Neural progenitor cell (in vitro differentiated cells): Measurements from ENCODE around the gene LCE1C. TPM values are rescaled to one million over a fixed set of nuclear protein-coding genes. Genes with fewer than 3 reads are reported as not detected.

ENCODE experiments used
- DNase-seq: peaks from one replicate; pipeline ENCODE4 v3.0.0-alpha.2; 2016; ENCODE audit warnings: low spot score
- H2AFZ ChIP-seq: fragments of 200-600 bp; sonication (generic); replicated peaks from 2 replicates; pipeline ENCODE4 v1.6.1; 2016; ENCODE audit warnings: antibody characterized with exemption
- H3F3A ChIP-seq: fragments of 200-600 bp; sonication (generic); 2 replicates; pipeline ENCODE4 v1.6.1; 2016; ENCODE audit warnings: antibody characterized with exemption, low read depth
- H3K27ac ChIP-seq: fragments of 200-600 bp; sonication (generic); 2 replicates; pipeline ENCODE4 v1.5.1; 2016; ENCODE audit warnings: mild to moderate bottlenecking
- H3K27me3 ChIP-seq: fragments of 200-600 bp; sonication (generic); 2 replicates; pipeline ENCODE4 v1.6.1; 2016; ENCODE audit warnings: mild to moderate bottlenecking, moderate library complexity
- H3K36me3 ChIP-seq: fragments of 200-600 bp; sonication (generic); 2 replicates; pipeline ENCODE4 v1.5.1; 2016
- H3K4me1 ChIP-seq: fragments of 200-600 bp; sonication (generic); 2 replicates; pipeline ENCODE4 v1.6.1; 2016; ENCODE audit warnings: mixed run types
- H3K4me2 ChIP-seq: fragments of 200-600 bp; sonication (generic); 2 replicates; pipeline ENCODE4 v1.6.1; 2016
- H3K4me3 ChIP-seq: fragments of 200-600 bp; sonication (generic); 2 replicates; pipeline ENCODE4 v1.5.1; 2016
- H3K79me2 ChIP-seq: fragments of 200-600 bp; sonication (generic); 2 replicates; pipeline ENCODE4 v1.6.1; 2016; ENCODE audit warnings: low read depth
- H3K9ac ChIP-seq: fragments of 200-600 bp; sonication (generic); 2 replicates; pipeline ENCODE4 v1.6.1; 2016
- H3K9me3 ChIP-seq: fragments of 200-600 bp; sonication (generic); 2 replicates; pipeline ENCODE4 v1.5.1; 2016; ENCODE audit warnings: low read depth
- H4K20me1 ChIP-seq: fragments of 200-600 bp; sonication (generic); 2 replicates; pipeline ENCODE4 v1.6.1; 2016; ENCODE audit warnings: low read depth
- H3K27ac Mint-ChIP-seq: 3 replicates; pipeline ENCODE4 v1.8.0; 2021; ENCODE audit warnings: mixed read lengths
- H3K27me3 Mint-ChIP-seq: 2 replicates; pipeline ENCODE4 v1.8.0; 2022; ENCODE audit warnings: low read depth, mild to moderate bottlenecking, inconsistent platforms, moderate library complexity, mixed read lengths; ENCODE audit not compliant: insufficient read depth
- H3K36me3 Mint-ChIP-seq: 3 replicates; pipeline ENCODE4 v1.8.0; 2021; ENCODE audit warnings: mixed read lengths
- H3K4me1 Mint-ChIP-seq: 3 replicates; pipeline ENCODE4 v1.8.0; 2021; ENCODE audit warnings: mixed read lengths
- H3K4me3 Mint-ChIP-seq: 3 replicates; pipeline ENCODE4 v1.8.0; 2021; ENCODE audit warnings: mild to moderate bottlenecking, moderate library complexity, mixed read lengths
- H3K9me3 Mint-ChIP-seq: 3 replicates; pipeline ENCODE4 v1.8.0; 2020; ENCODE audit warnings: mixed read lengths
- EZH2 ChIP-seq: fragments of 200-600 bp; sonication (generic); IDR thresholded peaks from 2 replicates; pipeline ENCODE4 v1.6.1; 2017; ENCODE audit warnings: antibody characterized with exemption, mild to moderate bottlenecking, moderate library complexity
- EZH2phosphoT487 ChIP-seq: fragments of 200-600 bp; sonication (generic); IDR thresholded peaks from 2 replicates; pipeline ENCODE4 v1.6.1; 2017; ENCODE audit warnings: antibody characterized with exemption
- total RNA-seq: library from RNA; depleted of rRNA; stranded (reverse); fragments of >200 nt; gene quantifications from 2 replicates; pipeline ENCODE4 v1.2.3, GENCODE V29; 2015; ENCODE audit warnings: low replicate concordance
- TF ChIP-seq, protein P1 (sequence below): fragments of 200-600 bp; sonication (generic); IDR thresholded peaks from 2 replicates; pipeline ENCODE4 v1.5.1; 2017; ENCODE audit warnings: antibody characterized with exemption, mild to moderate bottlenecking

Gene LCE1C
- total RNA-seq, 1 donor from 2014 or later, result not detected

GRCh38 chr1:152811050-152811449, 4.6 kb upstream of the LCE1C start:
- Histone ChIP-seq H3K4me2 (no peak overlapping the region), H4K20me1 (no peaks in the 10 kb centered on the region), H3K4me1 (no peaks in the 10 kb centered on the region), H3K79me2 (no peaks in the 10 kb centered on the region), H3K27me3 (no peaks in the 10 kb centered on the region), H3K9ac (no peak overlapping the region), H3K9me3 (peaks cover 39% of the 10 kb centered on the region), H3K4me3 (no peak overlapping the region), H3F3A (no peaks in the 10 kb centered on the region), H2AFZ (no peak overlapping the region), H3K36me3 (no peaks in the 10 kb centered on the region), H3K27ac (no peak overlapping the region)
- TF ChIP-seq EZH2, result no peak
- TF ChIP-seq, protein P1, sequence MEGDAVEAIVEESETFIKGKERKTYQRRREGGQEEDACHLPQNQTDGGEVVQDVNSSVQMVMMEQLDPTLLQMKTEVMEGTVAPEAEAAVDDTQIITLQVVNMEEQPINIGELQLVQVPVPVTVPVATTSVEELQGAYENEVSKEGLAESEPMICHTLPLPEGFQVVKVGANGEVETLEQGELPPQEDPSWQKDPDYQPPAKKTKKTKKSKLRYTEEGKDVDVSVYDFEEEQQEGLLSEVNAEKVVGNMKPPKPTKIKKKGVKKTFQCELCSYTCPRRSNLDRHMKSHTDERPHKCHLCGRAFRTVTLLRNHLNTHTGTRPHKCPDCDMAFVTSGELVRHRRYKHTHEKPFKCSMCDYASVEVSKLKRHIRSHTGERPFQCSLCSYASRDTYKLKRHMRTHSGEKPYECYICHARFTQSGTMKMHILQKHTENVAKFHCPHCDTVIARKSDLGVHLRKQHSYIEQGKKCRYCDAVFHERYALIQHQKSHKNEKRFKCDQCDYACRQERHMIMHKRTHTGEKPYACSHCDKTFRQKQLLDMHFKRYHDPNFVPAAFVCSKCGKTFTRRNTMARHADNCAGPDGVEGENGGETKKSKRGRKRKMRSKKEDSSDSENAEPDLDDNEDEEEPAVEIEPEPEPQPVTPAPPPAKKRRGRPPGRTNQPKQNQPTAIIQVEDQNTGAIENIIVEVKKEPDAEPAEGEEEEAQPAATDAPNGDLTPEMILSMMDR, result no peak
- no peak for TF ChIP-seq EZH2phosphoT487
- H3K4me3 Mint-ChIP-seq, result no peak overlapping the region
- peaks cover 12% of the 10 kb centered on the region for H3K9me3 Mint-ChIP-seq
- no peak overlapping the region for H3K27ac Mint-ChIP-seq
- peaks cover 3% of the 10 kb centered on the region for H3K27me3 Mint-ChIP-seq
- no peak for DNase-seq
- no peaks in the 10 kb centered on the region for H3K36me3 Mint-ChIP-seq
- no peaks in the 10 kb centered on the region for H3K4me1 Mint-ChIP-seq

GRCh38 chr1:152801333-152801732, 5.1 kb downstream of the LCE1C start:
- H3K36me3 Mint-ChIP-seq, result no peaks in the 10 kb centered on the region
- no peaks in the 10 kb centered on the region for H4K20me1 ChIP-seq
- H3K9ac ChIP-seq, result no peak overlapping the region
- H3F3A ChIP-seq, result no peaks in the 10 kb centered on the region
- H3K9me3 ChIP-seq, result peaks cover 40% of the 10 kb centered on the region
- peaks cover 16% of the 10 kb centered on the region for H3K9me3 Mint-ChIP-seq
- no peak for DNase-seq
- no peak overlapping the region for H3K4me3 ChIP-seq
- no peak overlapping the region for H2AFZ ChIP-seq
- no peaks in the 10 kb centered on the region for H3K79me2 ChIP-seq
- no peak overlapping the region for H3K4me3 Mint-ChIP-seq
- no peak overlapping the region for H3K27ac ChIP-seq
- no peaks in the 10 kb centered on the region for H3K27me3 ChIP-seq
- H3K36me3 ChIP-seq, result no peaks in the 10 kb centered on the region
- H3K4me1 Mint-ChIP-seq, result no peaks in the 10 kb centered on the region
- no peak overlapping the region for H3K4me2 ChIP-seq
- H3K27ac Mint-ChIP-seq, result no peak overlapping the region
- TF ChIP-seq EZH2phosphoT487, result no peak
- TF ChIP-seq, protein P1, result no peak
- no peak for TF ChIP-seq EZH2
- no peaks in the 10 kb centered on the region for H3K4me1 ChIP-seq
- H3K27me3 Mint-ChIP-seq, result no peaks in the 10 kb centered on the region

DNA sequence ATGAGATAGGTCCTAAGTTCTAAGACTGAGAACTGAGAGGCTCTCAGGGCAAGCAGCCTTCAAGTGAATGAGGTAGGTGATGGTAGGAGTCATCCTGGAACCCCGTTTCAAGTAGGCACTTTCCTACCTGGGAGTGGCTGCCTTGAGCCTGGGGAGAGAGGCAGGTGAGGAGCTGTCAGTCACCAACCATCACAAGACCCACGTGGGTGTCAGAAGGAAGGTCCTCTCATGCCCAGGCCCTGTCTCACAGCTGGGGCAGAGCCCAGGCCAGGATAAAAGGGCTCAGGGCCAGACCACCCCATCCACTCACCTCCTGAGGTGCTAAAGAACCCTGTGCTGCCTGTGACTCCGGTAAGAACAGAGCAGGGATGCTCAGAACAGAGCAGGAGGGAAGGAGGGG, 10.0 kb downstream of the LCE1C start, which contains the start of gene LCE1D:
TSS of gene LCE1D (plus strand) at position 301 of the 400 bp plus-strand sequence. CDS start 1,074 bp downstream, outside the sequence.
- no peaks in the 10 kb centered on the region for H3K79me2 ChIP-seq
- no peaks in the 10 kb centered on the region for H3K4me1 Mint-ChIP-seq
- H3K27ac ChIP-seq, result no peak within 1 kb of the TSS
- H3K36me3 ChIP-seq, result no peaks in the 10 kb centered on the region
- no peak within 1 kb of the TSS for H3K4me3 ChIP-seq
- no peaks in the 10 kb centered on the region for H4K20me1 ChIP-seq
- TF ChIP-seq EZH2 (no peak), EZH2phosphoT487 (no peak)
- TF ChIP-seq, protein P1, result no peak
- H3K4me3 Mint-ChIP-seq, result no peak within 1 kb of the TSS
- H3K9me3 Mint-ChIP-seq, result peaks cover 14% of the 10 kb centered on the region
- no peak for DNase-seq
- H3K27me3 Mint-ChIP-seq, result no peaks in the 10 kb centered on the region
- no peaks in the 10 kb centered on the region for H3F3A ChIP-seq
- peaks cover 40% of the 10 kb centered on the region for H3K9me3 ChIP-seq
- no peak within 1 kb of the TSS for H2AFZ ChIP-seq
- H3K4me1 ChIP-seq, result no peaks in the 10 kb centered on the region
- no peaks in the 10 kb centered on the region for H3K27me3 ChIP-seq
- H3K36me3 Mint-ChIP-seq, result no peaks in the 10 kb centered on the region
- no peak within 1 kb of the TSS for H3K9ac ChIP-seq
- H3K27ac Mint-ChIP-seq, result no peak within 1 kb of the TSS
- H3K4me2 ChIP-seq, result no peak within 1 kb of the TSS
